Glutamatergic neuron (in vitro differentiated cells): Measurements from ENCODE around the gene PSD4. TPM values are rescaled to one million over a fixed set of nuclear protein-coding genes. Genes with fewer than 3 reads are reported as not detected.

Source experiments
- DNase-seq: peaks from one replicate; pipeline ENCODE4 v3.0.0; 2022
- H3K27ac Mint-ChIP-seq: one replicate; pipeline ENCODE4 v1.8.0; 2020; ENCODE audit warnings: mild to moderate bottlenecking, mixed read lengths, inconsistent platforms; ENCODE audit not compliant: unreplicated experiment
- H3K27me3 Mint-ChIP-seq: one replicate; pipeline ENCODE4 v1.8.0; 2020; ENCODE audit warnings: mild to moderate bottlenecking, moderate library complexity, mixed read lengths, inconsistent platforms; ENCODE audit not compliant: unreplicated experiment
- H3K36me3 Mint-ChIP-seq: one replicate; pipeline ENCODE4 v1.8.0; 2020; ENCODE audit warnings: mild to moderate bottlenecking, mixed read lengths, inconsistent platforms; ENCODE audit not compliant: unreplicated experiment
- H3K4me1 Mint-ChIP-seq: one replicate; pipeline ENCODE4 v1.8.0; 2020; ENCODE audit warnings: mild to moderate bottlenecking, low read depth, mixed read lengths, inconsistent platforms; ENCODE audit not compliant: unreplicated experiment
- H3K4me3 Mint-ChIP-seq: one replicate; pipeline ENCODE4 v1.8.0; 2020; ENCODE audit warnings: mild to moderate bottlenecking, mixed read lengths, inconsistent platforms; ENCODE audit not compliant: unreplicated experiment
- H3K9me3 Mint-ChIP-seq: one replicate; pipeline ENCODE4 v1.8.0; 2020; ENCODE audit warnings: mild to moderate bottlenecking, moderate library complexity, mixed read lengths, inconsistent platforms; ENCODE audit not compliant: unreplicated experiment
- total RNA-seq: library from RNA; stranded (reverse); fragmentation: NEBNext Ultra II Directional; extraction: Animal tissue kit (Norgen Biotek cat#: 25700); gene quantifications from one replicate; pipeline ENCODE4 v1.2.1, GENCODE V29; 2021; ENCODE audit not compliant: unreplicated experiment
- TF ChIP-seq, protein P1 (sequence below): fragments of 200-600 bp; sonication (generic); IDR thresholded peaks from one replicate; pipeline ENCODE4 v1.5.0; 2021; ENCODE audit not compliant: partially characterized antibody, unreplicated experiment

The PSD4 gene
- total RNA-seq, 1 donor from 2014 or later, result 1.2 TPM

DNA sequence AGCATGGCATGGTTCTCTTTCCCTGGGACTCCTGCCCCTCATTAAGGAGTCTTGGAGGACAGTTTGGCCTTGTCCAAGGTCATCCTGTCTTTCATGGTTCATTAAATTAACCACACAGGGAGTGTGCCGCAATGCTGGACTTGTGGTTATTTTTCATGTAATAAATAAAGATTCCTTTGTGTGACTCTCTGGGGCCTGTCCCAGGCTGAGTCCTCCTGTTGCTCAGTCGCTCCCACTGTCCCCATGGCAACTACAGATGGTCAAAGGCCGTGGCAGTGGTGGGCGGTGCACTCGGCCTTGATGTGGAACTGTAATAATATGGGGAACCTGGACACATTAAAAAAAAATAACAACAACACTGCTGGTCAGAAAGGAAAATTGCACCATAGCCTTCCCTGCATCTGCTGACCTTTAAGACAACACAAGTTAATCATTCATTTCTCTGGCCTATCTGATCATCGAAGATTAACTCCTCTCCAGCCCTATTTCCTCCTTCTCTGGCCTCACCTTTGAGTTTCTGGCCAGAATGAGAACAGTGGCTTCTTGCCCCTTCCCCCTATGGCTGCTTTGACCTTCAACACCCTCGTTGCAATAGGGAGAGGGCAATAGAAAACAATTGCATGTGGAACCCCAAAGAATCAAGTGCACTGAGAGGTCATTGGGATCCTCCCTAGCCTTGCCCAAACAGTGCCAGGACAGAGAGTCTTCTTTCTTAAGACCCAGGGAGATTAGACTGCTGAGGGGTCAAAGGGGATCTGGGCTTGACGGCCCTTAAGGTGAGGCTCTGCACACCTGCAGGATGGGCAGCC is 44.7 kb downstream of the PSD4 start:
- H3K4me3 Mint-ChIP-seq, result no peak overlapping the region
- no peaks in the 10 kb centered on the region for H3K4me1 Mint-ChIP-seq
- peaks cover 4% of the 10 kb centered on the region for H3K27me3 Mint-ChIP-seq
- no peak overlapping the region for H3K27ac Mint-ChIP-seq
- TF ChIP-seq, protein P1, sequence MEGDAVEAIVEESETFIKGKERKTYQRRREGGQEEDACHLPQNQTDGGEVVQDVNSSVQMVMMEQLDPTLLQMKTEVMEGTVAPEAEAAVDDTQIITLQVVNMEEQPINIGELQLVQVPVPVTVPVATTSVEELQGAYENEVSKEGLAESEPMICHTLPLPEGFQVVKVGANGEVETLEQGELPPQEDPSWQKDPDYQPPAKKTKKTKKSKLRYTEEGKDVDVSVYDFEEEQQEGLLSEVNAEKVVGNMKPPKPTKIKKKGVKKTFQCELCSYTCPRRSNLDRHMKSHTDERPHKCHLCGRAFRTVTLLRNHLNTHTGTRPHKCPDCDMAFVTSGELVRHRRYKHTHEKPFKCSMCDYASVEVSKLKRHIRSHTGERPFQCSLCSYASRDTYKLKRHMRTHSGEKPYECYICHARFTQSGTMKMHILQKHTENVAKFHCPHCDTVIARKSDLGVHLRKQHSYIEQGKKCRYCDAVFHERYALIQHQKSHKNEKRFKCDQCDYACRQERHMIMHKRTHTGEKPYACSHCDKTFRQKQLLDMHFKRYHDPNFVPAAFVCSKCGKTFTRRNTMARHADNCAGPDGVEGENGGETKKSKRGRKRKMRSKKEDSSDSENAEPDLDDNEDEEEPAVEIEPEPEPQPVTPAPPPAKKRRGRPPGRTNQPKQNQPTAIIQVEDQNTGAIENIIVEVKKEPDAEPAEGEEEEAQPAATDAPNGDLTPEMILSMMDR, result no peak
- no peaks in the 10 kb centered on the region for H3K9me3 Mint-ChIP-seq
- DNase-seq, result no peak
- no peaks in the 10 kb centered on the region for H3K36me3 Mint-ChIP-seq

DNA sequence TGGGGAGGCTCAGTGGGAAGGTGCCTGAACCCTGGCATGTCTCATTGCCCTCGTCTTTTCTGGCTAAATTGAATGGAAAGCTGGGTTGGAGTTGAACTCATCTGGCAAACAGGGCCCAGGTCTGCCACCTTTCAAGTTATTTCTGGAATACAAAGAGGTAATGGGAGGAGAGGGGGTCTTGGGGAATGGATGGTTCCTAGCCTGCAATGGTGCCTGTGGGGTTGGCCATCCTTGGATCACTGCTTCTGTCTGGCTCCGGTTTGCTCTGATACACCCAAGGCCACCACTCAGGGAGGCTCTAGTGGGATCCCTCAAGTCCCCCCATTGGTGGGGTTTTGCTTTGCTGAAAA is 45.3 kb downstream of the PSD4 start:
- Mint-ChIP-seq H3K4me3 (no peak overlapping the region), H3K27me3 (peaks cover 4% of the 10 kb centered on the region), H3K9me3 (no peaks in the 10 kb centered on the region), H3K36me3 (no peaks in the 10 kb centered on the region), H3K27ac (no peak overlapping the region), H3K4me1 (no peaks in the 10 kb centered on the region)
- DNase-seq, result no peak
- TF ChIP-seq, protein P1, result no peak

DNA sequence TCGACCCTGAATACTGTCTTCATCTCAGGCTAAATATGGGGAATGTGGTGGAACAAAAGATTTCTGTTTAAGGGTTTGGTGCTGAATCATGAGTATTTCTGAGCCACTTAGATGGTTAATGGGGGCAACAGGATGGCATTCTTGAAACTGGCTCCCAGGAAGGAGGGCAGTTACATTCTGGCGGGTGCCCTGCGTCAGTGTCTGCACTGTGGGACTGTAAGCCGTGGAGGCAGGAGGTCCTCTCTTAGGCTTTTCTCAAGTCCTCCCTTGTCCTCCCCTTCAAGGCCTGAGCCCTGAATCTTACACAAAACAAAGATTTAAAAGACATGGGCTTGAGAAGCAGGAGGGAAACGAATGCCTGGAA is 45.7 kb downstream of the PSD4 start:
- no peak for DNase-seq
- TF ChIP-seq, protein P1, result no peak
- H3K36me3 Mint-ChIP-seq, result no peaks in the 10 kb centered on the region
- H3K27me3 Mint-ChIP-seq, result peaks cover 4% of the 10 kb centered on the region
- no peak overlapping the region for H3K27ac Mint-ChIP-seq
- H3K4me3 Mint-ChIP-seq, result no peak overlapping the region
- H3K4me1 Mint-ChIP-seq, result no peaks in the 10 kb centered on the region
- H3K9me3 Mint-ChIP-seq, result no peaks in the 10 kb centered on the region

DNA sequence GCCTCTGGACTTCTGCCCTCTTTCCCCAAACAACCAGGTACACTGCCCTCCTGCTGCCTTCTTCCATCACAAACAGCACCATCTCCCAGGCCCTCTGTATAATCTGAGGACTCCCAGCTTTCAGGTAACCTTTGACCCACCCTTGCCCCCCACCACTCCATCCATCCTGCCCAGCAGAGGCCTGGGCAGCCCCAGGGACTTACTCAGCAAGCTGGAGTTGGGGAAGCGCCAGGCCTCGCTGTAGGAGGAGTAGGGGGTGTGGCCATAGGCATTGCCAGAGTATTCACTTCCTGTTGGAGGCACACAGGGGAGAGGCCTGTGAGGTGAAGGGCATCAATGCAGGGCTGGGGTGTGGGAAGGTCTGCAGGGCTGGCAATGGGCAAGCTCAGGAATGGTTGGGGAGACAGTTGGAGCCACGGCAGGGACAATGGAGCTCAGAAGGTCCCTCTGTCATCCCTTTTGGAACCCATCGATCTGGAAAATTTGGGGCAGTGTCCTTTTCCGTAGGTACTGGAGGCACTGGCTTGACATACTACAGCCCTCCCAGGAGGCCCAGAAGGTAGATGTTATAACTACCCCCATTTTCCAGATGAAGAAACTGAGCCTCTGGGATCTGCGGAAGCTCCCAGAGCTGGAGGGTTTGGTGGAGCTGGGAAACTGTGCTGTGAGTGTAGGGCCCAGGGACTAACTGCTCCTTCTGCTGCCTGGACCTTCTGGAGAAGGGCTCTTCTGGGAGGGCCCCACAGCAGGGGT is 46.3 kb downstream of the PSD4 start:
- Mint-ChIP-seq H3K27me3 (peaks cover 3% of the 10 kb centered on the region), H3K9me3 (no peaks in the 10 kb centered on the region), H3K36me3 (no peaks in the 10 kb centered on the region), H3K4me1 (no peaks in the 10 kb centered on the region), H3K27ac (no peak overlapping the region), H3K4me3 (no peak overlapping the region)
- TF ChIP-seq, protein P1, result no peak
- DNase-seq, result no peak

DNA sequence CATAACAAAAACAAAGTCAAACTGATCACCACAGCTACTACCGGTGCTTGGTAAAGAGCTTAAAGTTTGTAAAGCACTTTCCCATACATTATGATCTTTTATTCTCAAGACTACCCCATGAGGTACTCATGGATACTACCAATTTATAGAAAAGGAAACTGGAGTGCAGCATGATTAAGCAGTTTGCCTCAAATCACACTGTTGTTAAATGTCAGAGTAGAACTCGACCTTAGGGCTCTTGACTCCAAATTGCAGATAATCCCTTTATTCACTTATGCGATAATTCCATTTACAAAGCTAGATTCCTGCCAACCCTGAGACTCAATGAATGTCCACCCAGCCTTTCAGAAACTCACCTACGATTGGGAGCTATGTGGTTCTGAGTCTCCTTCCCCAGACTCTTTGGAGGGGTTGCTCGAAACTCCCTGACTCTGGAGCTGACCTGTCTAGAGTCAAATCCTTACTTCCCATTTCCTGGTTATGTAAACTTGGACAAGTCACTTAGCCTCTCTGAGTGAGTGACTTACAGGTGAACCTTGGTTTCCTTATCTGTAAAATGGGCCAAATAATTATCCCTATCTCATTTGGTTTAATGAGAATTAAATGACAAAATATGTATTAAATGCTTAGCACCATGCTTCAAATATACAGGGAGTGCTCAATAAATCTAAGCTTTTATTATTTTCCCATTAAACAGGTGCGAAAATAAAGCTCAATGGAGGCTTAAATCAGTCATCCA is 47.4 kb downstream of the PSD4 start:
- Mint-ChIP-seq H3K36me3 (no peaks in the 10 kb centered on the region), H3K27me3 (peaks cover 3% of the 10 kb centered on the region), H3K27ac (no peak overlapping the region), H3K4me3 (no peak overlapping the region), H3K9me3 (no peaks in the 10 kb centered on the region), H3K4me1 (peaks cover 3% of the 10 kb centered on the region)
- DNase-seq, result no peak
- TF ChIP-seq, protein P1, result no peak
